IPS DF 4.7 (cell line): ENCODE results near the gene MYO10.

Experiments
- DNase-seq: peaks from one replicate; pipeline ENCODE4 v3.0.0-alpha.2; 2013; ENCODE audit warnings: low spot score; ENCODE audit errors: extremely low read depth

The MYO10 gene

DNA sequence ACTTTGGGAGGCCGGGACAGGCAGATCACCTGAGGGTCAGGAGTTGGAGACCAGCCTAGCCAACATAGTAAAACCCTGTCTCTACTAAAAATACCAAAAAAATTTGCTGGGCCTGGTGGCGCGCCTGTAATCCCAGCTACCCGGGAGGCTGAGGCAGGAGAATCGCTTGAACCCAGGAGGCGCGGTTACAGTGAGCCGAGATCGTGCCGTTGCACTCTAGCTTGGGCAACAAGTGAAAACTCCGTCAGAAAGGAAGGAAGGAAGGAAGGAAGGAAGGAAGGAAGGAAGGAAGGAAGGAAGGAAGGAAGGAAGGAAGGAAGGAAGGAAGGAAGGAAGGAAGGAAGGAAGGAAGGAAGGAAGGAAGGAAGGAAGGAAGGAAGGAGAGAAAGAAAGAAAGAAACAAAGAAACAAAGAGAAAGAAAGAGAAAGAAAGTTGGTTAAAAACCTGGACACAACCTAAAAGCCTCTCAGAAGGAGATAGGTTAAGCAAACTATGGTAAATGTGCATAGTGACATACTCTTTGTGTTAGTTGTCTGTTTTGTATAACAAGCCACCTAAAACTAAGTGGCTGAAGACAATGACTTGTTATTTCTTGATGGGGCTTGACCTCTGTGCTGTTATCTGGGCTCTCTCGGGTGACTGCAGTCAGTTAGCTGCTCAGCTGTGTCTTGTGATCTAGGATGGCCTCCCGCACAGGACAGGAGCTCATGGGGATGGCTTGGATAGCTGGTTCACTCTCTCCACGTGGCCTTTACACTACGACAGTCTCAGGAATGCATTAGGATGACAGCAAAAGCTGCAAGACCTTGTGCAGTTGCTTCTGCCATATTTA lies 8.0 kb upstream of the MYO10 start:
- DNase-seq, result no peak

DNA sequence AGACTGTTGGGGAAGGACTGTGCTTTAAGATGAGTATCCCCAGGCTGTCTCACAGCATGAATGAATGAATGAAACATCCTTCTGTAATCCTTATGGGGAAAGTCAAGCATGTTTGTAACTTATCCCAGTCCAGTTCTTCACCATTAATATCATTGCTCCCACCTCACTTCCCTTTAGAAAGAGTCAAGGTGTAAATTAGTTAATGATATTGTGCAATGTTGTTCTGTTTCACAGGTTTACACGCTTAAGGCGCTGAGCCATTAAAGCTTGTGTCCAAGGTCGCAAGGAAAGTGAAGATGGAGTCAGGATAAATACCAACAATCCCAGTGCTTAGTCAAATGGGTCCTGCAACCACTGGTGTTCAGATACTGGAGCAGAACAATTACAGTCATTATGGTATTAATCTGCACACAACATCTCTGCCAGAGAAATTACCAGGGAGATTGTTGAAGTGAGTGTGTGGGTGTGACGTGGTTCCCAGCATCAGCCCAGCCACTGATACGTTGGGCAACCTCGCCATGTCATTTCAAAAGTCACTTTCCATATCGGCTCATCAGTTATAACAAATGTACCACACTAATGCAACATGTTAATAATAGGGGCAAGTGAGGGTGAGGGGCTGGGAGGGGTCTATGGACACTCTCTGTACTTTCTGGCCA lies 1.5 kb upstream of the MYO10 start:
- no peak for DNase-seq

DNA sequence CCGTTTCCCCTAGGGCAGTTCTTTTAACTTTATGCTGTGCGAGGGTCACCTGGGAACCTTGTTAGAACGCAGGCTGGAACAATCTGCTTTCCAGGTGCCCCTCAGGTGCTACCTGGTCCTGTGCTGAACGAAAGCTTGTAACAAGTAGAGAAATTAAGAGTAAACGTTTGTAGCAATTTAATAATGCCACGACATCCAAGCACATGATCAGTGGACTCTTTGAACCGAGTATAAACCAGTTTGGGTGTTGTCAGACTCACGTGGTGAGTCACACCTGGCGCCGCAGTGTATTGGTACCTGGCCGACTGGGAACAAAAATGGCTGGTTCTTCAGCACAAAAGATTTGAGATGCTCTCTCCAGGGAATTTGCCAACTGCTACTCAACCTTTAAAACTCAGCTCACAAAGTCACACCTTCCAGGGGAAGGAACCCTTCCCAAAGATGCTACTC lies 926 bp upstream of the MYO10 start:
- DNase-seq, result no peak

DNA sequence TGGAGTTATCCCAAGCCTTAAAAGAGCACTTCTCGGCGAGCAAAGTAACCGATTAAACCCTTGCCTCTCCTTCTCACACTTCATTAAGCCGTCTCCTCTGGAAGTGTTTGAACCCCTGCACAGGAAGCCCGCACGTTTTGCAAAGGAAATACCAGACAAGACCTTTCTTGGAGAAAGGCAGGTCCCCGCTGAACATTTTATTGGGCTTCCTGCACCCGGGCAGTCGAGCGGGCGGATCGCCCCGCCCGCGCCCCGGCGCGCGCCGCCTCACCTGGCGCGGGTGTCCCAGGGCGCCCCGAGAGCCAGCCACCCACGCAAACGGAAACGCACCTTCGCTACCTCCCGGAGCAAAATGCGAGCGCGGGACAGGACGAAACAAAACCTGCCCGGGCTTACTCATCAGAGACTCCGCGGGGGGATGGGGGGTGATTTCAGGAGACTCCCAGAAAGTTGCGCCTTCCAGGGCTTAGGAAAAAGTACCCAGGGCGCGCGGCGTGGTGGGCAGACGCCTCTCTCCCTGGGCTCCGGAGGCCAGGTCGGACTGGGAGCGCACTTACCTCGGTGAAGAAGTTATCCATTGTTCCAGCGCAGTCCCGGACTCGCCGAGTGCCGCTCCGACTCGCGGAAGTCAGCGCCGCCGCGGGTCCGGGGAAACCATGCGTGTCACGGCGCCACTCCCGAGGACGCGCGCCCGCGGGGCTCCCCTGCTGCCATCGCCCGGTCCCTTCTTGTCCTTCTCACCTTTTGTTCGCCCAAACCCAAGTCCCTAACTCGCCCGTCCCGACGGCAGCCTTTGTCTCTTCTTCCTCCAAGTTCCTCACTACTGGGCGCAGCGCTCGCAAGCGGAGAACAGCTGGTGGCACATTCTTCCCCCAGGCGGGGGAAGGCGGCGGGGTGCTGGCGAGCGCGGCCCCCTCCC lies 598 bp downstream of the MYO10 start:
- DNase-seq, result no peak

DNA sequence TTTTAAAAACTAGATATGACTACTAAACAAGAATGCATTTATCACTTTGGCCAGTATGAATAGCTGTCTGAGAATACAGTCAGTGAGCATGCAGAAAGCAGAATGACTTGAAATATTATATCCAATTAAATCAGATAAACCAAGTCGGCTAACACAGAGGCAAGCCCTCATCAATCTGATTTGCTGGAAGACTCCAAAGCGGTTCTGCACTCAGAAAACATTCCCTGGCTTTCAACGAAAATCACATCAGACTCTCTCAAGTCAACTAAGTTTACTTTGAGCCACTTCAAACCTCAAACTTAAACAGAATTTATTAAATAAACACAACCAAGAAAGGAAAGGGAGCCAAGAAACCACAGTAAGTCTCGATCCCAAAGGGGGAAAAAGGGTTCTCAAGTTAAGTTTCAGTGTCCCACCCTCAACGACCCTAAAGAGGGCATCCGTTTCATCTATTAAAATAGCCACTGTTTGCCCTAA lies 1.4 kb downstream of the MYO10 start:
- DNase-seq, result no peak

DNA sequence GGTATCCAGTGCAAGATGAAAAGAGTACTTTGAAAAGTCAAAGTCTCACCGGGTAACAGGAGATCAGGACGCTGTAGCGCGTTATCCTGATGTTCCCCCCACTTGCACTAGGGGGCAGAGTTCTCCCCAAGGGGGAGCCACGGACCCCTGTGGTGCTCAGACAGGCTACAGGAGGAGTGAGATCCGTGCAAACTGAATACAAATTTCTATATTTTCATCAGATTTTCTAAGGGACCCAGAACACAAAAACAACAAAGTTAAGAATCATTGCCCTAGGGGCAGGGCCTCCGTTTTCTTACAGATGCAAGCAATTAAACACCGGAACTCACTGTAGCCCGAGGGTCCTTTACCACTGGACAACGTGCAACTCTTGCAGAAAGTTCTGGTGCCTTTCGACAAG lies 2.0 kb downstream of the MYO10 start:
- no peak for DNase-seq

DNA sequence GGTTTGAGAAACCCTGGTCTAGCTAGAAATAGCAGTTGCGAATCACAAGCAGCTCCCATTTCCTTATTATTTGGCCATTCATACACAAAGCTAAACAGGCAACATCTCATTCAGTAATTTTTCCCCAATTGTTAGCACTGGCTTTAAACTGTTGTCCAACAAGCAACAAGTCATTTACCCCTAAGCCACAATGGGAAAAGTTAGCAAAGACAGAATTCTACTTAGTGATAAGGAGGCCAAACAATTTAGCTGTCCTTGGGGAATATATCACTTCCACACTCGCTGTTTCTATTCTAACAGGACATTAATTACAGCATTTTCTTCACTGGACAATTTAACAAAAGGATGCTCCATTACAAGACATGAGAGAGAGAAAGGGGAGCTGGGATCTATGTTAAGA lies 2.8 kb downstream of the MYO10 start:
- DNase-seq, result no peak

DNA sequence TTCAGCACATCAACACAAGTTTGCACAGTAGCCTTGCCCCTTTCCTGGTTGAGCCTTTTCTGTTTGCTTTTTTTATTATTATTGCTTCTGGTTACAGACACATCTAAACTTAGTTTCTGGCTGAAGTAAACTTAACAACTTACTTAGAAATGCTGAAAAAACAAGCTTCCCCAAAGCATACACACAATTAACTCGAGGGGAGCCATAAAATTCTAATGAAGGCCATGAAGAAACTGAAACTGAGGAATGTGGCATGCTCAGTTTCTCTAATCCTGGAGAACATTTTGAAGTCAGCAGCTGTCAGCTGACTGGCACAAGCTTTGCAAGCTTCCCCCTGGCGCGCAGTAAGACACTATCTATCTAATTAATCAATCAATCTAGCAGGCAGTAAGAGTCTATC lies 3.7 kb downstream of the MYO10 start:
- no peak for DNase-seq

DNA sequence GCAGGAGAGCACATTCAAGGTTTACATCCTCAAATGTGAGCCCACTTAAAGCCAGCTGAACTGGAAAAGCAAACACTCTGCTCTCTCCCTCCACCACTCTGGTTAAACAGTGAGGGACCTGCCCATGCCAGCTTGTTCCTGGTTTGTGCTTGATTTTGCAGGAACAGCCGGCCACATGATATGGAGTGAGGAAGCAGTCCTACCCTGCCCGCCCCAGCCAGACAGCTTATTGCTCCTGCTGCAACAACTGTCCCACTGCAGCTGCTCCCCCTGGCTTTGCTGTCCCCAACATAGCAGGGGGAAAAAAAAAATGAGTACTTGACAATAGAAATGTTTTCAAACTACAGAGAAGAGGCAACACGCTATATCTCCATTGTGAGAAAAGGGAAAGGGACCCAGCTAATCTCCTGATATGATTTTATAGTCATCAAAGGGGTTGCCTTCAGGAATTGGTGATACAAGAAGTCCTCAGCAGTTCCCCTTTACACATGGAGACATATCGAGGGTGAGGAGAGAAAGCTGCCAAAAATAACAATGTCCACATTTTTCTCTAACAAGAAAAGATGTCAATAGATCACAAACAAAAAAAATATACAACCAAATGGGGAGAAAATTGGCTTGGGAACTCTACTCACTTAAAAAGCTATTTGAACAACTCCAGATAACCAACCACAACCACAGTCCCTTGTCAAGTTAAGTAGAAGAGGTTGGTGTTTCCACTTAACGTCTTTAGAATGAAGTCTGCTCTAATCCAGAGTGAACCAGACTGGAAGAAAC lies 4.6 kb downstream of the MYO10 start:
- DNase-seq, result no peak

DNA sequence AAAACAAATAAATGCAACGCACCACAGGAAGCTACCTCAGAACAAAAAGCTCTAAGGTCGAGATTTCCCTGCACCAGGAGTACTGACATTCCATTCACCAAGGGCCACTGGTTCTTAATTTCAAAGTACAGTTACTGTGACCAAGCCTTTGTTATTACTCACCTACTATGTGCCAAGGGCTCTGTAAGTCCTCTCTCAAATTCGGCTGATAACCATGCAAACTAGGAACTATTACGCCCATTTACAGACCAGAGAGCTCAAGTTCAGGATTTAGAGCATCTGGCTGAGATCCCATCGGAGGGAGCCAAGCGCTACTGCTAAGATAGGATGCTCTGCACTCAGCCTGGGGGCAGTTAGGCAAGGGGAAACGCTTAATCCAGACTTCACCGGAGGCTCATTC lies 5.6 kb downstream of the MYO10 start:
- DNase-seq, result no peak

DNA sequence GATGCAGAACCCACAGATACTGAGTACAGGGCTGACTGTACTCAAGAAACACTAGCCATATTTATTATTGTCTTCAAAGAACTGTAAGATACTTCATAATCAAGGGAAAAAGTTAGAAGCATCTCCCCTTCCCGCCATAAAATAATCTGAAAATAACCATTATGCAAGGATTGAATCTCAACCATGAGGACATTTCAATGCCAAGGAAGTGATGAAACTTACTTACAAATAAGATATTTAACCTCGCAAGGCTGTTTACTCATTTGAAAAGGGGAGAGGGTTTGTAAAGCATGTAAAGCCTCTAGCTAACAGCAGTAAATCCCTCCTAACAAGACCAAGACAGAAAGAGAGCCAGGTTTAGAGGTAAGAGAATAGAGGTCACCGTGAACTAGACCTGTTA lies 6.3 kb downstream of the MYO10 start:
- no peak for DNase-seq

DNA sequence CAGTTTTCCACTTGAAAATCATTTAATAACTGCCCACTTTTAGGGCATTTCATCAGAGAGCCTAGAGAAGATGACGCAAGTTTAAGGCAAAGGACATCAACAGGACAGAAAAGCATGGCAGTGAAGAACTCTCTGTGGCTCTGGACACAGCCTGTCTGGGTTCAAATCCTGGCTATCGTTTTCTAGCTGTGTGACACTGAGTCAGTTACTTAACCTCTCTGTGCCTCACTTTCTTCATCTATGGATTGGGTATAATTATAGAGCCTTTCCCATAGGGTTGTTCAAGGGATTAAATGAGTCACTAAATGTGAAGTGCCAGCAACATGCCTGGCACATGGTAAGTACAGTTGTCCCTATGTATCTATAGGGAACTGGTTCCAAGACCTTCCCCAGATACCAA lies 6.7 kb downstream of the MYO10 start:
- no peak for DNase-seq

DNA sequence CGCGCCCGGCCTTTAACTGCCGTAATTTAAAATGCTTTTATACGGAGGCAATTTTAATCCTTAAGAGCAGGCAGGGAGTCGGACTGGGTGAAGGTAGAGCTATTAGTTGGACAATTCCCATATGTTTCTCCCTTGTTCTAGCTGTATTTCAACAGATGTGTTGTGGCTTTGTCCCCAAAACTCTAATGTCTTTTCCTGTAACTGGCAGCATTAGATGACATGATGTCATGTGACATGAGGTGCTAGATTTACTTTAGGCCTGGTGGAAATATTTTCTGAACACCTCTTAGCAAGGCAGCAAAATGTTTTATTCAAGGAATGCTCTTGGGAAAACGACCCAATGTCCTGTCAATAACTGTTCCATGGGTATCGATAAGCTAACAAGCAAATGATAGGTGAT lies 8.5 kb downstream of the MYO10 start:
- no peak for DNase-seq

DNA sequence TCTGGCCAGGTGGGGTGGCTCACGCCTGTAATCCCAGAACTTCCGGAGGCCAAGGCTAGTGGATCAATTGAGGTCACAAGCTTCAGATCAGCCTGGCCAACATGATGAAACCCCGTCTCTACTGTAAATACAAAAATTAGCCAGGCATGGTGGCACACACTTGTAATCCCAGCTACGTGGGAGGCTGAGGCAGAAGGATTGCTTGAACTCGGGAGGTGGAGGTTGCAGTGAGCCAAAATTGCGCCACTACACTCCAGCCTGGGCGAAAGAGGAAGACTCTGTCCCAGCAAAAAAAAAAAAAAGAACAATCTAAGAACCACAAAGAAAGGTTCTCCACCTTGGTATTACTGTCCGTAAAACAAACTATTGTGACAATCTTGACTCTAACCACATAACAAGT lies 9.7 kb downstream of the MYO10 start:
- DNase-seq, result no peak

DNA sequence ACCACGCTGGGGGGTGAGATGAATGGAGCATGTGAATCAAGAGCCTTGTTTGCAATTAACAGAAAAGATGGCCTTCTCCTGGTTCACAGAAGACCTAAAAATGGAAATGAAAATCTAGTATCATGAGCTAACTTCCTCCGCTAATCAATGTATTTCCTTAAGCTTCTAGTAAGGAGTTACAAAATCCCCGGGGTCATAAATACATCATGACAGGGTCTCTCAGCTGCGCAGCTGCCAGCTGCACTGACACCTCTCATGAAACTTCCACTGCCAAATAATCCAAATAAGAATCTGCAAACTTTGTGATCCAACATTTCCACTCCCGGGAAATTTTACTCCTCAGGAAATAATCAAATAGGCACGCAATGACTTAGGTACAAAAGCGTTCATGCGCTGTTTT lies 11.9 kb downstream of the MYO10 start:
- no peak for DNase-seq

DNA sequence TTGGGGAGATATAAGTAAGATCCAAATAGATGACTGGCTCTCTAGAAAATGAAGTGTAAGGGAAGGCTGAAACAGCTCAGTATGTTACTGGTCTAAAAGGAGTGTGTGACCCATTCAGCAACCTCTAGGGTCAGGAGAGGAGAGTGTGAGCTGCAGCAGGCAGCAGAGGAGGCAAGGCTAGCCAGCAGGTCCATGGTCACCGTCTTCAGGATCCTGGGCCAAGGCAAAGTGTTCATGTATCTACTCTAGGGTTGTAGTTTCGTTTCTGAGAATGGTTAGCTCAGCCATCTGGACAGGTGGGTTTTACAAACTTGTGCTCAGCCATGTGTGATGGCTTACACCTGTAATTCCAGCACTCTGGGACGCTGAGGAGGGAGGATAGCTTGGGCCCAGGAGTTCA lies 13.7 kb downstream of the MYO10 start:
- DNase-seq, result no peak

DNA sequence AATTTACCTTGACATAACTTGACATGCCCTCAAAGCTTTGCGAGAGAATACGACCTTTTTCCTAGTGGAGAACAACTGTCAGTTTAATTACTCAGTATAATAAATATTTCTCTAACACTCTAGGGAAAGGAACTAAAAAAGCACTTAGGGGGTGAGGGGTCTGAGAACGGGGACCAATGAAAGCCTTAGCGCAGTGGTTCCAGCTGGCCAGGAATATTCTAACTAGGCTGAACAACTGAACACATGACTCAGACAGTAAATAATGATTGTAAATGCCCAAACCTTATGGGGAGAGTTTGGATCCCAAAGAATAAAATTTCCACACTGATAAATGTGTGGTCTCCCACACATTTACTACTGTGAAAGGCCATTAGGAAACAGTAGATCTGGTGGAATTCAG lies 14.9 kb downstream of the MYO10 start:
- DNase-seq, result no peak

DNA sequence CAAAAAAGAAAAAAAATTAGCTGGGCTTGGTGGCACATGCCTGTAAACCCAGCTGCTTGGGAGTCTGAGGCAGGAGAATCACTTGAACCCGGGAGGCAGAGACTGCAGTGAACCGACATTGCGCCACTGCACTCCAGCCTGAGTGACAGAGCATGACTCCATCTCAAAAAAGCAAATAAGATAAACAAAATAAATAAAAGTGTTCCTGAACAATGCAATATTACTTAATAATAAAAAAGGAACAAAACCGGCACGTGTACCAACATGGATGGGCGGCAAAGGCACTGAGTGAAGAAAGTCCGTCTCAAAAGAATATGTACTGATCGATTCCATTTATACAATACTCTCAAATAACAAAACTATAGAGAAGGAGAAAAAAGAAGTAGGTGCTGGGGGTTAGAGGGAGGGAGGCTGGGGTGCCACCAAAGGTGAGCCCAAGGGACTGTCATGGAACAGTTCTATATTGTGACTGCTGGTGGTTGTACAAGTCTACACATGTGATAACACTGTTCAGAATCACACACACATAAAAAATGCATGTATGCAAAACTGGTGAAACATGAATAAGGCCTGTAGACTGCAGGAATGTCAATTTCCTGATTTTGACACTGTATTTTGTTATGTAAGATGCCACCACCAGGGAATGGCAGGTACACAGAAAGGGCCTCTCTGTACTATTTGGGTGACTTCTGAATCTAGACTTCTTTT lies 15.8 kb downstream of the MYO10 start:
- DNase-seq, result no peak

DNA sequence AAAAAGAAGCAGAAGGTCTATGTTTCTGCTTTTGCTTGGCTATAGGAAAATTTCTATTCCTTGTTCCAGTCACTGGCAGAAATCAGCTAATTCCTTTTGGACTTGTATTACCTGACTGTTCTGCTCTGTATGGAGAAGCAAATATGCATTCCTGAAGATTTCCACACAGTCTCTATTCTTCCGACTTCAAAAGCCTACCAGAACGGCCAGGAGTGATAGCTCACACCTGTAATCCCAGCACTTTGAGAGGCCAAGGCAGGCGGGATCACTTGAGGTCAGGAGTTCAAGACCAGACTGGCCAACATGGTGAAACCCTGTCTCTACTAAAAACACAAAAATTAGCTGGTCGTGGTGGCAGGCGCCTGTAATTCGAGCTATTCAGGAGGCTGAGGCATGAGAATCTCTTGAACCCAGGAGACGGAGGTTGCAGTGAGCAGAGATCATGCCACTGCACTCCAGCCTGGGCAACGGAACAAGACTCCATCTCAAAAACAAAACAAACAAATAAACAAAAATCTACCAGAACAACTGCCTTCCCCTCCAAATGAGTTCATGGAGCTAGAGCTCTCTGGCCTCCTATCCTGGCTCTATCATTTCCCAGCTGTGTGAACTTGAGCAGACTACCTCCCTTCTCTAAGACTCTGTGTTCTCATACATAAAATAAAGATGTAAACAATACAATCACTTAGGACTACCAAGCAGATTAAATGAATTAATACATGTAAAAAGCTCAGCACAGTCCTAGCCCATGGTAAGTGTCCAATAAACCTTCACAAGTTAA lies 17.0 kb downstream of the MYO10 start:
- DNase-seq, result no peak

DNA sequence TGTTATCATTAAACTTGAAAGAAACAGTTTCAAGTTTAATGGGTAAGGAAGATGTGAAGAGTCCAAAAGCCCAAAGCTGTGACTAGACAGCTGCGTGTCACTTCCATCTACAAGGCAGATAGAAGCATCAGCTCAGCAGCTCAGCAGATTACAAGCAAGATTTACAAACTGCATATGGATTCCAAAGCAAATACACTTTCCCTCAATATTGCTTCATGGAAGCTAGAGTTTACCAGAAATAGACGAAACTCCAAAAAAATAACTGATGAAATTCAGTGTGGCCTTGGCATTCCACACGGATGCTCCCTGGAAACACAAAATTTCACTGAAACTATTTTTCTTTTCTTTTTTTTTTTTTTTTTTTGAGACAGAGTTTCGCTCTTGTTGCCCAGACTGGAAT lies 17.9 kb downstream of the MYO10 start:
- no peak for DNase-seq
